ENCODE measurements around the gene SEPTIN12. TPM values are rescaled to one million over a fixed set of nuclear protein-coding genes. Genes with fewer than 3 reads are reported as not detected.

Gene SEPTIN12
- total RNA-seq, 1 experiment from 2014 or later: not detected

GRCh38 chr16:4801051-4801961 lies 13.2 kb upstream of the SEPTIN12 start:
- Mint-ChIP-seq H3K9me3 (no peaks in the 10 kb centered on the region), H3K36me3 (peaks cover 12% of the 10 kb centered on the region), H3K4me1 (peaks cover 18% of the 10 kb centered on the region), H3K4me3 (peak overlapping the region; percentile 74), H3K27ac (0 out of 2 replicates have a peak overlapping the region, but pooled peaks have one; percentile 63), H3K27me3 (ENCODE audit: low read depth) (no peaks in the 10 kb centered on the region)
- CTCF ChIA-PET: interaction anchor here (0.5 to 2.5 kb wide), 6 partner anchors 13 to 169 kb away, joined by 3 to 11 read pairs (median 4); partner anchors contain the start of genes ANKS3 and DNAAF8
- TF ChIP-seq, protein P1, sequence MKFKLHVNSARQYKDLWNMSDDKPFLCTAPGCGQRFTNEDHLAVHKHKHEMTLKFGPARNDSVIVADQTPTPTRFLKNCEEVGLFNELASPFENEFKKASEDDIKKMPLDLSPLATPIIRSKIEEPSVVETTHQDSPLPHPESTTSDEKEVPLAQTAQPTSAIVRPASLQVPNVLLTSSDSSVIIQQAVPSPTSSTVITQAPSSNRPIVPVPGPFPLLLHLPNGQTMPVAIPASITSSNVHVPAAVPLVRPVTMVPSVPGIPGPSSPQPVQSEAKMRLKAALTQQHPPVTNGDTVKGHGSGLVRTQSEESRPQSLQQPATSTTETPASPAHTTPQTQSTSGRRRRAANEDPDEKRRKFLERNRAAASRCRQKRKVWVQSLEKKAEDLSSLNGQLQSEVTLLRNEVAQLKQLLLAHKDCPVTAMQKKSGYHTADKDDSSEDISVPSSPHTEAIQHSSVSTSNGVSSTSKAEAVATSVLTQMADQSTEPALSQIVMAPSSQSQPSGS (CRISPR knock-in tag; IDR thresholded peaks at IDR 0.05; ENCODE audit: borderline replicate concordance, low read depth): no peak
- no peak for TF ChIP-seq SP1 (CRISPR knock-in tag; conservative IDR thresholded peaks at IDR 0.05)
- TF ChIP-seq FOXK1 (CRISPR knock-in tag; IDR thresholded peaks at IDR 0.05): no peak
- no peak for TF ChIP-seq ZNF121 (CRISPR knock-in tag; IDR thresholded peaks at IDR 0.05)
- TF ChIP-seq MAX (CRISPR knock-in tag; IDR thresholded peaks at IDR 0.05): no peak
- TF ChIP-seq, protein P2, sequence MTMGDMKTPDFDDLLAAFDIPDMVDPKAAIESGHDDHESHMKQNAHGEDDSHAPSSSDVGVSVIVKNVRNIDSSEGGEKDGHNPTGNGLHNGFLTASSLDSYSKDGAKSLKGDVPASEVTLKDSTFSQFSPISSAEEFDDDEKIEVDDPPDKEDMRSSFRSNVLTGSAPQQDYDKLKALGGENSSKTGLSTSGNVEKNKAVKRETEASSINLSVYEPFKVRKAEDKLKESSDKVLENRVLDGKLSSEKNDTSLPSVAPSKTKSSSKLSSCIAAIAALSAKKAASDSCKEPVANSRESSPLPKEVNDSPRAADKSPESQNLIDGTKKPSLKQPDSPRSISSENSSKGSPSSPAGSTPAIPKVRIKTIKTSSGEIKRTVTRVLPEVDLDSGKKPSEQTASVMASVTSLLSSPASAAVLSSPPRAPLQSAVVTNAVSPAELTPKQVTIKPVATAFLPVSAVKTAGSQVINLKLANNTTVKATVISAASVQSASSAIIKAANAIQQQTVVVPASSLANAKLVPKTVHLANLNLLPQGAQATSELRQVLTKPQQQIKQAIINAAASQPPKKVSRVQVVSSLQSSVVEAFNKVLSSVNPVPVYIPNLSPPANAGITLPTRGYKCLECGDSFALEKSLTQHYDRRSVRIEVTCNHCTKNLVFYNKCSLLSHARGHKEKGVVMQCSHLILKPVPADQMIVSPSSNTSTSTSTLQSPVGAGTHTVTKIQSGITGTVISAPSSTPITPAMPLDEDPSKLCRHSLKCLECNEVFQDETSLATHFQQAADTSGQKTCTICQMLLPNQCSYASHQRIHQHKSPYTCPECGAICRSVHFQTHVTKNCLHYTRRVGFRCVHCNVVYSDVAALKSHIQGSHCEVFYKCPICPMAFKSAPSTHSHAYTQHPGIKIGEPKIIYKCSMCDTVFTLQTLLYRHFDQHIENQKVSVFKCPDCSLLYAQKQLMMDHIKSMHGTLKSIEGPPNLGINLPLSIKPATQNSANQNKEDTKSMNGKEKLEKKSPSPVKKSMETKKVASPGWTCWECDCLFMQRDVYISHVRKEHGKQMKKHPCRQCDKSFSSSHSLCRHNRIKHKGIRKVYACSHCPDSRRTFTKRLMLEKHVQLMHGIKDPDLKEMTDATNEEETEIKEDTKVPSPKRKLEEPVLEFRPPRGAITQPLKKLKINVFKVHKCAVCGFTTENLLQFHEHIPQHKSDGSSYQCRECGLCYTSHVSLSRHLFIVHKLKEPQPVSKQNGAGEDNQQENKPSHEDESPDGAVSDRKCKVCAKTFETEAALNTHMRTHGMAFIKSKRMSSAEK (CRISPR knock-in tag; IDR thresholded peaks at IDR 0.05; ENCODE audit: borderline replicate concordance): no peak
- TF ChIP-seq ERG (CRISPR knock-in tag; IDR thresholded peaks at IDR 0.05): no peak
- no peak for TF ChIP-seq NR2C2 (CRISPR knock-in tag; IDR thresholded peaks at IDR 0.05)
- TF ChIP-seq RELA (CRISPR knock-in tag; IDR thresholded peaks at IDR 0.05; ENCODE audit: borderline replicate concordance): no peak
- peak; percentile 0 for ATAC-seq
- no peak for DNase-seq (ENCODE audit: low spot score)
- POLR2A ChIA-PET: interaction anchor here (0.5 to 2.8 kb wide), 6 partner anchors 8 to 493 kb away, joined by 3 to 16 read pairs (median 7); partner anchors contain the start of genes ANKS3, DNAAF8, SEPTIN12 and ZNF500

- POLR2A ChIA-PET: interaction anchor here (0.5 to 0.8 kb wide), 2 partner anchors 13 to 494 kb away, joined by 3 to 7 read pairs; partner anchors contain the start of gene SEPTIN12
- Mint-ChIP-seq H3K9me3 (no peaks in the 10 kb centered on the region), H3K27me3 (ENCODE audit: low read depth) (no peaks in the 10 kb centered on the region), H3K27ac (no peak overlapping the region), H3K36me3 (peaks cover 9% of the 10 kb centered on the region), H3K4me3 (peak overlapping the region; percentile 74), H3K4me1 (peaks cover 18% of the 10 kb centered on the region)
- CTCF ChIA-PET: no interaction called here
- ATAC-seq (no peak), DNase-seq (ENCODE audit: low spot score) (no peak)
- TF ChIP-seq NFATC4 (CRISPR knock-in tag; IDR thresholded peaks at IDR 0.05): no peak
- TF ChIP-seq, protein P3, sequence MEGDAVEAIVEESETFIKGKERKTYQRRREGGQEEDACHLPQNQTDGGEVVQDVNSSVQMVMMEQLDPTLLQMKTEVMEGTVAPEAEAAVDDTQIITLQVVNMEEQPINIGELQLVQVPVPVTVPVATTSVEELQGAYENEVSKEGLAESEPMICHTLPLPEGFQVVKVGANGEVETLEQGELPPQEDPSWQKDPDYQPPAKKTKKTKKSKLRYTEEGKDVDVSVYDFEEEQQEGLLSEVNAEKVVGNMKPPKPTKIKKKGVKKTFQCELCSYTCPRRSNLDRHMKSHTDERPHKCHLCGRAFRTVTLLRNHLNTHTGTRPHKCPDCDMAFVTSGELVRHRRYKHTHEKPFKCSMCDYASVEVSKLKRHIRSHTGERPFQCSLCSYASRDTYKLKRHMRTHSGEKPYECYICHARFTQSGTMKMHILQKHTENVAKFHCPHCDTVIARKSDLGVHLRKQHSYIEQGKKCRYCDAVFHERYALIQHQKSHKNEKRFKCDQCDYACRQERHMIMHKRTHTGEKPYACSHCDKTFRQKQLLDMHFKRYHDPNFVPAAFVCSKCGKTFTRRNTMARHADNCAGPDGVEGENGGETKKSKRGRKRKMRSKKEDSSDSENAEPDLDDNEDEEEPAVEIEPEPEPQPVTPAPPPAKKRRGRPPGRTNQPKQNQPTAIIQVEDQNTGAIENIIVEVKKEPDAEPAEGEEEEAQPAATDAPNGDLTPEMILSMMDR (IDR thresholded peaks at IDR 0.05): no peak
- TF ChIP-seq CBFB (CRISPR knock-in tag; IDR thresholded peaks at IDR 0.05; ENCODE audit: low read depth): no peak
- no peak for TF ChIP-seq FOXJ3 (CRISPR knock-in tag; IDR thresholded peaks at IDR 0.05; ENCODE audit: borderline replicate concordance)
- TF ChIP-seq, protein P4, sequence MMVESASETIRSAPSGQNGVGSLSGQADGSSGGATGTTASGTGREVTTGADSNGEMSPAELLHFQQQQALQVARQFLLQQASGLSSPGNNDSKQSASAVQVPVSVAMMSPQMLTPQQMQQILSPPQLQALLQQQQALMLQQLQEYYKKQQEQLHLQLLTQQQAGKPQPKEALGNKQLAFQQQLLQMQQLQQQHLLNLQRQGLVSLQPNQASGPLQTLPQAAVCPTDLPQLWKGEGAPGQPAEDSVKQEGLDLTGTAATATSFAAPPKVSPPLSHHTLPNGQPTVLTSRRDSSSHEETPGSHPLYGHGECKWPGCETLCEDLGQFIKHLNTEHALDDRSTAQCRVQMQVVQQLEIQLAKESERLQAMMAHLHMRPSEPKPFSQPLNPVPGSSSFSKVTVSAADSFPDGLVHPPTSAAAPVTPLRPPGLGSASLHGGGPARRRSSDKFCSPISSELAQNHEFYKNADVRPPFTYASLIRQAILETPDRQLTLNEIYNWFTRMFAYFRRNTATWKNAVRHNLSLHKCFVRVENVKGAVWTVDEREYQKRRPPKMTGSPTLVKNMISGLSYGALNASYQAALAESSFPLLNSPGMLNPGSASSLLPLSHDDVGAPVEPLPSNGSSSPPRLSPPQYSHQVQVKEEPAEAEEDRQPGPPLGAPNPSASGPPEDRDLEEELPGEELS (CRISPR knock-in tag; IDR thresholded peaks at IDR 0.05): no peak
- TF ChIP-seq, protein P5, sequence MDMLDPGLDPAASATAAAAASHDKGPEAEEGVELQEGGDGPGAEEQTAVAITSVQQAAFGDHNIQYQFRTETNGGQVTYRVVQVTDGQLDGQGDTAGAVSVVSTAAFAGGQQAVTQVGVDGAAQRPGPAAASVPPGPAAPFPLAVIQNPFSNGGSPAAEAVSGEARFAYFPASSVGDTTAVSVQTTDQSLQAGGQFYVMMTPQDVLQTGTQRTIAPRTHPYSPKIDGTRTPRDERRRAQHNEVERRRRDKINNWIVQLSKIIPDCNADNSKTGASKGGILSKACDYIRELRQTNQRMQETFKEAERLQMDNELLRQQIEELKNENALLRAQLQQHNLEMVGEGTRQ (CRISPR knock-in tag; IDR thresholded peaks at IDR 0.05): no peak
- TF ChIP-seq, protein P6, sequence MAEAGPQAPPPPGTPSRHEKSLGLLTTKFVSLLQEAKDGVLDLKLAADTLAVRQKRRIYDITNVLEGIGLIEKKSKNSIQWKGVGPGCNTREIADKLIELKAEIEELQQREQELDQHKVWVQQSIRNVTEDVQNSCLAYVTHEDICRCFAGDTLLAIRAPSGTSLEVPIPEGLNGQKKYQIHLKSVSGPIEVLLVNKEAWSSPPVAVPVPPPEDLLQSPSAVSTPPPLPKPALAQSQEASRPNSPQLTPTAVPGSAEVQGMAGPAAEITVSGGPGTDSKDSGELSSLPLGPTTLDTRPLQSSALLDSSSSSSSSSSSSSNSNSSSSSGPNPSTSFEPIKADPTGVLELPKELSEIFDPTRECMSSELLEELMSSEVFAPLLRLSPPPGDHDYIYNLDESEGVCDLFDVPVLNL (CRISPR knock-in tag; IDR thresholded peaks at IDR 0.05; ENCODE audit: borderline replicate concordance, low read depth): no peak
- TF ChIP-seq IRF1 (CRISPR knock-in tag; IDR thresholded peaks at IDR 0.05): no peak
Observed at GRCh38 chr16:4800290-4801041, 12.3 kb upstream of the SEPTIN12 start.
